NCI-H187 treated with DMSO at 0.1 percent for 48 hours (cell line): ENCODE results near the gene TOM1L2.

ENCODE experiments used
- DNase-seq: peaks from one replicate; lab custom pipeline; 2025; lab: John Stamatoyannopoulos, UW

Gene TOM1L2

GRCh38 chr17:17847726-17848125 lies 124.5 kb downstream of the TOM1L2 start:
- DNase-seq, result no peak

DNA sequence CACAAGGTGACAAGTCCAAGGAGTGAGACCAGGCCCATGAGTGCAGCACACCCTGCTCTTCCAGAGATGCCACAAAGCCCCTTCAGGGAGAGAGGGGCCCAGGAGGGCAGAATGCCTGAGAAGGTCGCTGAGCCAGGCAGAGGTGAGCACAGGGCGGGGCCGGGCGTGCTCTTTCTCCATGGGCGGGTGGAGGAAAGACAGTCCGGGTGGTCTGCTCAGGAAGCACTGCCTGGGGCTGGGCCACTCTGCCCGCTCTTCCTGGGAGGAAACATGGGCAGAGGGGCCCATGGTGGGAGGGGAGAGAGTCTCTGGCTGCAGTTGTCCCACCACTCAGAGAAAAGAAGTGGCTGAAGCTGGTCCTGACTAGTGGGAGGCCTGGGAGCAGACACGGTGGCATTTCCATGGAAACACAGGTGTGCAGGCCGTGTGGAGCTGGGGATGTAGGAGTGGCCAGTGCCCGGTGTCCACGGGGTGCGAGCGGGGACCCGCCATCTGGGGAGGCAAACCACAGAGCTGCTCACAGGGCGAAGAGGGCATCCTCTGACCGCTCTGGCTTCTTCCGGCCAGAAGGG lies 125.0 kb downstream of the TOM1L2 start:
- no peak for DNase-seq

DNA sequence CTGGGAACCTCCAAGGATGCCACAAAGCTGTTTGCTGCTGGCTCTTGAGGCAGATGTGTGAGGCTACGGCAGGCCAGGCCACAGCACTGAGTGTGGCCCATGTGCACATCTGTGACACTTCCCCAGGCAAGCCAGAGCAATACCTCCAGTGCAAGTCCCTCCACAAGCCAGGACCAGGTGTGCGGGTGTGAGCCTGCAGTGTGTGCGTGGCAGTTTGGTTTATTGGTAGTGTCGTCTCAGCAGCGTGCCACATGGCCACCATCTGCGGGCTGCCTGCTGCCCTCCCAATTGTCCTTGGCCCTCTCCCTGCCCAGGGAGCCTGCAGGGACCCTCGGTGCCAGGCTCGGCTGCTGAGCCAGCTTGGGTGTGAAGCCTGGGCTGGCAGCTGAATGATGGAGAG lies 125.6 kb downstream of the TOM1L2 start:
- no peak for DNase-seq

DNA sequence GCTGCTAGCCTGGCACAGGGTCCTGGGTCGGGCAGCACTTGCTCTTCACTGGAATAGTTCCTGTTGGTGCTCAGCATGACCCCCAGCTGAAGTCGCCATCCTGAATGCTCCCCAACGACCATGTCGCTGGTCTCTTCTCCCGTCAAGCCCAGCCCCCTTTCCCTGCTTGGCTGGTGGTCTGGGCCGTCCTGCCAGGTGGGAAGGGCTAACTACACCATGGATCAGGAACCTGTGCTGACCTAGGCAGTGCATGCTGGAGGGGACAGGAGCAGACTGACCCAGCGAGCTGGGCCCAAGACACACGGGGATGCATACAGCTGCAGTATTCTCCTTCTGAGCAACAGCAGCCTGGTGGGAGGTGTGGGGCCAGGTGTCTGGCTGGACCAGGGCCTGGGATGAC lies 126.2 kb downstream of the TOM1L2 start:
- DNase-seq, result no peak

- no peak for DNase-seq
These were observed 127.0 kb downstream of the TOM1L2 start for GRCh38 chr17:17845046-17845775.

GRCh38 chr17:17844500-17844899 lies 127.7 kb downstream of the TOM1L2 start:
- no peak for DNase-seq

DNA sequence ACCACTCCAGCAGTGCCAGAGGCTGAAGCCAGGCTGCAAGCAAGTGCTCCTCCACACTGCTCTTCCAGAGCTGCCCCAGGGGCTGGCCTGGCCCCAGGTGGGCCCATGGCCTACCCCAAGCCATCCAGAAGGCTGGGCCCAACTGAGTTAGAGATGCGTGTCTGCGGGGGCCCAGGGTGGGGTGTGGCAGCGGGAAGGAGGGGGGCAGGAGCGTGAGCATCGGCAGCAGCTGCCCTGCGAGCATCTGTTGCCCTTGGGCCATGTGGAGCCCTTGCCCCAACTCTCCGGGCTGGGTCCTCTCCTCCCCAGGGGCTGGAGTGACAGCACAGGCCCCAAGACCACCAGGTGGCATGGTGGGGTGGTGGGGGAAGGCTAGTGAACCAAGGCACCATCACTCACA lies 128.1 kb downstream of the TOM1L2 start:
- DNase-seq, result no peak

DNA sequence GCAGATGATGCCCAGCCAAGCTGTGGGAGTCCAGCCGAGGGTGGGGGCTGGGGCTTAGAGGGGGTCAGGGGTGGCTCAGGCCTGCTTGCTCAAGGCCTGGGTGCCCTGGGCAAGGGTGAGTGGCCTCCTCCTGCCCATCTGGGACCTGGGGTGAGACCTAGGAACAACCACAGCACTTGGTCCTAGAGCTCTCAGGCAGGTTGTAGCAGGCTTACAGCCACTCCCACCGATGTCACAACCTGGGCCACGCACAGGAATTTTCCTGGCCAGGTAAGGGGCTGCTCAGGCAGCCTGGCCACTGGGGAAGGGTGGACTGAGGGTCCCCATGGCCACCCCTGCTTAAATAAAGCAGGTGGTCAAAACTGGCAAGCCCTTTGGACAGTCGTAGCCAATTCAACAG lies 129.1 kb downstream of the TOM1L2 start:
- DNase-seq, result no peak

- no peak for DNase-seq
These were observed 129.9 kb downstream of the TOM1L2 start for GRCh38 chr17:17842111-17842876.

GRCh38 chr17:17841601-17842025 lies 130.6 kb downstream of the TOM1L2 start:
- DNase-seq, result peak; percentile 65

- DNase-seq, result no peak
These were observed 131.2 kb downstream of the TOM1L2 start for GRCh38 chr17:17840751-17841591.

GRCh38 chr17:17839791-17840707 lies 132.2 kb downstream of the TOM1L2 start:
- DNase-seq, result no peak

GRCh38 chr17:17837966-17838962 lies 133.9 kb downstream of the TOM1L2 start:
- DNase-seq, result no peak

GRCh38 chr17:17837380-17837821 lies 134.8 kb downstream of the TOM1L2 start:
- no peak for DNase-seq

DNA sequence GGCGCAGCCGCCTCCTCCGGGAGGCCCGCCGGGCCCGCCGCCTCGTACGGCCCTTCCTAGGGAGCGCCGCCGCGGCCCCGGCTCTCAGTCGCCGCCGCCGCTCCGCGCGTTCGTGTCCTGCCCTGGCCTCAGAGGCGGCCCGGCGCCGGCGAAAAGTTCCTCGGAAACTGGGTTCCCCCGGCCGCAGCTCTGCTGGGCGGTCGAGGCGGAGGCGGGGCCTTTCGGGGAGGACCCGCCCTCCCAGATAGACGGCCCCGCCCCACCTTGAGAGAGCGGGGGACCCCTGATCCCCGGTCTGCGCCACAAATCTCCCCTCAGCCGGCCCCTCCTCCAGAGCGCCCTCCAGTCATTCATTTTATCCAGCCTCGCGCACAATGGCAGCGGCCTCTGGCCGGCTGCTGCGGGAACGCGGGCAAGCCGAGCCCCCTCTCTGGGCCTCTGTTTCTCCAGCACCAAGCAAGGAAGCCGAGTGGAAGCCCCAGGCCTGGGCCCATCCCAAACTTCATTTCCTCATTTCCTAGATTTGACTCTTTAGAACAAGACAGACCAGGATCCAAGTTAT lies 135.3 kb downstream of the TOM1L2 start, which contains the start of gene SREBF1:
TSS of gene SREBF1 (minus strand) at position 169 of the 562 bp plus-strand sequence. CDS start 169 bp downstream, outside the sequence.
- no peak for DNase-seq

- peak; percentile 45 for DNase-seq
These were observed 135.9 kb downstream of the TOM1L2 start for GRCh38 chr17:17836250-17836817.

DNA sequence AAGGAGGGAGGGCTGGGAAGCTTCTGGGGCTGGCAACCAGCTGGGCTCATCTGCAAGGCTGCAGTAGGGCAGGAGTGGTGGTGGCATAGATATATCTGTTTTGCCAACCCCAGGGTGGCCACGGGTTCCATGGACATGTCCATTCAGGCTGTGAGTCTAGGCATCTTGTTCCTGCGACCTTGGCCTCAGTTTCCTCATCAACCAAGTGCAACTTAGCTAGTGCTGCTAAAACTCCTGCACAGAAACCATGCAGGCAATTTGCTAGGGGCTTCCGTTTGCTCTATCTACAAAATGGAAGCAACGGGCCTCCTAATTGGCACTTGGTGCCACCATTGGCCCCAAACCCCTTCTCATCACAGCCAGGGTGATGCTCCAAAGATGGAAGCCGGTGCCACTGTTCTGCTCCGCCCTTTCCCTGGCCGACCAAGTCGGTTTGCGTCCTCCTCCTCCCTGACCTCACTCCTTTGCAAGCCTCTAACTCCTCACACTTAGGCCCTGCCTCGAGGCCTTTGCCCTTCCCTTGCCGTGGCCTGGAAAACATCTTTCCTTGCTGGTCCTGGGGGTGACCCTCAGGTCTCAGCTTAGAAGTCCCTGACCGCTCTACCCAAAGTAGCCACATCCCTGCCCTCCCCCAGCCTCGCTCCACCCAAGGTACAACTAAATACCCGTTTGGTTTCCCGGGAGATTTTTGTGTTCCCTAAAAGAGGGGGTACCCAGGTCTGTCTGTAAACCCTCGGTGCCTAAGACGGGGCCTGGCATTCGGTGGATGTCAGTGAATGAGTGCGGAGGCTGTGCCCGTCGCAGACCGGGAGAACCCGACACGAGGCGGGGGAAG lies 136.6 kb downstream of the TOM1L2 start:
- no peak for DNase-seq

- DNase-seq, result no peak
These were observed 137.2 kb downstream of the TOM1L2 start for GRCh38 chr17:17834974-17835373.
